Lower lobe of right lung (tissue), 2 donors: ENCODE measurements around the gene DTD2. TPM values are rescaled to one million over a fixed set of nuclear protein-coding genes. Genes with fewer than 3 reads are reported as not detected.

Source experiments
- ATAC-seq, 2 donors: fragments of 200-7000 bp; cut with Tn5 transposase; one replicate each; pipeline ENCODE4 v1.9.1; 2020 to 2022; ENCODE audit warnings: mild to moderate bottlenecking in 2 of 2, moderate library complexity in 2 of 2
- DNase-seq: peaks from one replicate; pipeline ENCODE4 v3.0.0-alpha.2; 2020
- H3K27ac ChIP-seq: fragments of 200-600 bp; one replicate; pipeline ENCODE4 v1.8.0; 2022
- H3K27me3 ChIP-seq: fragments of 200-600 bp; one replicate; pipeline ENCODE4 v1.8.0; 2022; ENCODE audit warnings: low read depth
- H3K36me3 ChIP-seq: fragments of 200-600 bp; one replicate; pipeline ENCODE4 v1.8.0; 2022; ENCODE audit warnings: mild to moderate bottlenecking
- H3K4me1 ChIP-seq: fragments of 200-600 bp; one replicate; pipeline ENCODE4 v1.8.0; 2022
- H3K4me3 ChIP-seq: fragments of 200-600 bp; one replicate; pipeline ENCODE4 v1.8.0; 2022; ENCODE audit warnings: mild to moderate bottlenecking
- H3K9me3 ChIP-seq: fragments of 200-600 bp; one replicate; pipeline ENCODE4 v1.8.0; 2022
- intact Hi-C: fragments of 100-400 bp; cut with DNase I; formaldehyde crosslinking; loops from one replicate; pipeline ENCODE4 v1.11.0; 2022
- total RNA-seq: library from RNA; stranded (reverse); fragmentation: NEBNext Ultra II Directional; extraction: Animal tissue kit (Norgen Biotek cat#: 25700); gene quantifications from one replicate; pipeline ENCODE4 v1.2.1, GENCODE V29; 2021
- TF ChIP-seq, protein P1 (sequence below): fragments of 200-600 bp; IDR thresholded peaks from one replicate; pipeline ENCODE4 v1.8.0; 2022; ENCODE audit warnings: antibody characterized with exemption, mild to moderate bottlenecking
- donor health status: DM: no; HTN: yes; CAD: no; lungs with severe emphysema.

Gene DTD2
- total RNA-seq, 1 donor from 2014 or later, result 13.4 TPM

DNA sequence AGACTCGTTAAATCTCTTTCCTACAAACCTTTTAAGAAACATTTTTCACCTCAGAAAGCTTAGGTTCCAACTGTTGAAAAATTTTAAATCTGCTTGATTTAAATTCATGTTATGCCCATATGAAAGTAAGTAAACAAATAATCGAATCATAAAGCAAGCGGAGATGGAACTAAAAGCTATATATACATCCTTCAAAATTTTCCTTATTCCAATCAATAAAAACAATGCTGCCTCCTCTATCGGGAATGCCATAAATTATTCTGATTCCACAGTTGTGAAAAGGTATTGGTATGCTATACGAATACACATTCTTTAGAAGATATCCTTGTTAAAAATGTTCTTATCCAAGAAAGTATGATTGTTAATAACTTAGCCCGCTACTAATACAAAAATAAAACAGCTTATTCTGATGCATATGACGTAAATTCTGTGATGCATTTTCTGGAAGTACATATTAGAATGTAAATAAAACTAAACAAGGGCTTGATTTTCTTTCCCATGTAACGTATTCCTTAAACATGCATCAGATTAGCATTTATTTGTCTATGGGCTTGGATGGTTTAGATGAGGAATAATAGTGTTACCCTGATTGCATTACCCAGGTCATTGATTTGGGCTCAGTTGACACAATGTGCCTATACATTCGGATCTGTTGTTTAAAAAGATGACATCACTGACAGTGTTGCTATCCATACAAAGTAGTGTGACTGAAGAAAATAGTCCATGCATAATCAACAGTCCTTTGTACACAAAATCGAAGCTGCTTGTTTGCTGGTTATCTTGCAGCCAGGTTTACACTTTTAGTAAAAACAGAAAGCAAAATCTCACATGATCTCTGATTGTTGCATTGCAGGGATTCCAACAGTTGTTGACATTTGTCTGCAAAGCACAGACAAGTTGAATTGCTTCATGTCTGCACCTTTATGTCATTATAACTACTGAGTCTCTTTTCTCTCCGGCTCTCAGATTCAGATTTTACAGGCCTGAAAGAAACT is 656 bp upstream of the DTD2 start:
- ATAC-seq, result peak in 1 of 2 donors; percentile 26

DNA sequence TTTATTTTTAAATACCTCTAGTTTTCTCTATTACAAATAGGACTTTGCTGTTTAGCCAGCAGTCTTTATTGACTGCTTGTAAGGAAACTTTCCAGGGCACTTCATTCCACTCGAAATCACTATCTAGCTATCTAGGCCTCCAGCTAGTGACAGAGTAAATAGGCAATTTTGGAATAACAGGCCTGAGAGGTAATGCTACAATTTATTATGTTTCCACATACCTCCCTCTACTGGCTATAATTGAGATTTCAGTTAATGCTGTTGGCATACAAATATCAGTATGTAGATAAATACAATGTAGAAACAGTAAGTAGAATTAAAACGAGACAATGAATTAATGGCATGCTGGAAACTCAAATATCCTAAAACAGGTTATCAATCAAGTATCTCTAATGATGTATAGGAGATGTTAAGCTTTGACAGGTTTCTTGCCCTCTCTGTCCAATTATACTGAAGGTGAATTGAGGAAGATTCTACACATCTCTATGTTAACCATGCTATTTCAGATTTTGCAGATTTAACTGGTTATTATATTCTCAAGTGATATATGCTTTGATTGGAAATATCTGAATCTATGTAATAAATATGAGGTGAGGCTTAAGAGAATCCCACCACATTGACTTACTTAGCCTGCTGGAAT is 7.2 kb downstream of the DTD2 start:
- H3K4me1 ChIP-seq, result no peaks in the 10 kb centered on the region
- TF ChIP-seq, protein P1, sequence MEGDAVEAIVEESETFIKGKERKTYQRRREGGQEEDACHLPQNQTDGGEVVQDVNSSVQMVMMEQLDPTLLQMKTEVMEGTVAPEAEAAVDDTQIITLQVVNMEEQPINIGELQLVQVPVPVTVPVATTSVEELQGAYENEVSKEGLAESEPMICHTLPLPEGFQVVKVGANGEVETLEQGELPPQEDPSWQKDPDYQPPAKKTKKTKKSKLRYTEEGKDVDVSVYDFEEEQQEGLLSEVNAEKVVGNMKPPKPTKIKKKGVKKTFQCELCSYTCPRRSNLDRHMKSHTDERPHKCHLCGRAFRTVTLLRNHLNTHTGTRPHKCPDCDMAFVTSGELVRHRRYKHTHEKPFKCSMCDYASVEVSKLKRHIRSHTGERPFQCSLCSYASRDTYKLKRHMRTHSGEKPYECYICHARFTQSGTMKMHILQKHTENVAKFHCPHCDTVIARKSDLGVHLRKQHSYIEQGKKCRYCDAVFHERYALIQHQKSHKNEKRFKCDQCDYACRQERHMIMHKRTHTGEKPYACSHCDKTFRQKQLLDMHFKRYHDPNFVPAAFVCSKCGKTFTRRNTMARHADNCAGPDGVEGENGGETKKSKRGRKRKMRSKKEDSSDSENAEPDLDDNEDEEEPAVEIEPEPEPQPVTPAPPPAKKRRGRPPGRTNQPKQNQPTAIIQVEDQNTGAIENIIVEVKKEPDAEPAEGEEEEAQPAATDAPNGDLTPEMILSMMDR, result peak; percentile 58
- no peak overlapping the region for H3K4me3 ChIP-seq
- no peak for DNase-seq
- intact Hi-C loops, result no loop called here
- no peak overlapping the region for H3K27ac ChIP-seq
- peak in 1 of 2 donors; percentile 78 for ATAC-seq
- peaks cover 32% of the 10 kb centered on the region for H3K36me3 ChIP-seq
- no peaks in the 10 kb centered on the region for H3K9me3 ChIP-seq
- H3K27me3 ChIP-seq, result no peaks in the 10 kb centered on the region

More for the DNA sequence above, 656 bp upstream of the DTD2 start:
- Histone ChIP-seq H3K9me3 (no peaks in the 10 kb centered on the region), H3K4me1 (peaks cover 23% of the 10 kb centered on the region), H3K36me3 (peaks cover 2% of the 10 kb centered on the region), H3K4me3 (peak overlapping the region; percentile 79), H3K27ac (peak overlapping the region; percentile 91), H3K27me3 (no peaks in the 10 kb centered on the region)
- no peak for DNase-seq
- TF ChIP-seq, protein P1, result no peak
- intact Hi-C loops, result no loop called here

DNA sequence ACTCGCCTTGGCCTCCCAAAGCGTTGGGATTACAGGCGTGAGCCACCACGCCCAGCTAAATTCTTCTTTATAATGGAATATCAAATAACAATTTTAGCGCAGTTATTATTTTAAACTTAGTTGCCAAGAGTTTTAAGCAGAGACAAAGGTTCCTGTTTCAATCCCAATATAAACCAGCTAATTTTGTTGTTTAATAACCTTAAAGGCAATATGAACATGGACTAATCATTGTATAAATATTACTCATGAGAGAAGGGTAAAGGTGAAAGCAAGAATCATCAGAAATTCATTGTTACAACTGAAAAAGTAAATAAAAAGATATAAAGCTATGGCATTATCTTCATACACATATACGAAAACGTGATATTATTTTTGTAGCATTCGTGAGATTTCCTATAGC is 8.2 kb downstream of the DTD2 start:
- intact Hi-C loops, result no loop called here
- H3K27ac ChIP-seq, result no peak overlapping the region

DNA sequence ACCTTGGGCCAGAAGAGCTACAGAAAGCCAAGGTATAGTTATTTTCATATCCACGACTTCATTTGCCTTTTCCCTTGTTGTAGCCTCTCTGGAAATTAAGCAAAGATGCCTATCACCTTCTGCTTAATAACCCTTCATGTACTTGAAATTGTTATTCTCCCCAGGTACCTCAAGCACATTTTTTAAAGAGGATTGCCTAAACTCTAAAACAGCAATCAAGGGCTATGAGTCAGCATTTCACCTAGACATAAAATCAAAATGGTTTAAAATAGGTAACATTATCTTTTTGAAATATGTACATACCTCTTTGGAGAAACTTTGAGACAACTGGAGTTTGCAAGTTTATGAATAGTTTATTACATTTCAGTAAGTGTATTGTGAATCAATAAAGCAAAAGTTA is 11.6 kb downstream of the DTD2 start:
- intact Hi-C loops, result no loop called here
- Histone ChIP-seq H3K36me3 (peaks cover 12% of the 10 kb centered on the region), H3K27ac (no peak overlapping the region), H3K27me3 (no peaks in the 10 kb centered on the region), H3K9me3 (no peaks in the 10 kb centered on the region), H3K4me1 (no peaks in the 10 kb centered on the region), H3K4me3 (no peak overlapping the region)
- DNase-seq, result no peak
- peak; percentile 23 to 77 for ATAC-seq
- TF ChIP-seq, protein P1, result no peak

More for the DNA sequence above, 8.2 kb downstream of the DTD2 start:
- no peak overlapping the region for H3K4me3 ChIP-seq
- H3K4me1 ChIP-seq, result no peaks in the 10 kb centered on the region
- H3K9me3 ChIP-seq, result no peaks in the 10 kb centered on the region
- DNase-seq (no peak), ATAC-seq (no peak)
- H3K27me3 ChIP-seq, result no peaks in the 10 kb centered on the region
- TF ChIP-seq, protein P1, result no peak
- H3K36me3 ChIP-seq, result peaks cover 32% of the 10 kb centered on the region

DNA sequence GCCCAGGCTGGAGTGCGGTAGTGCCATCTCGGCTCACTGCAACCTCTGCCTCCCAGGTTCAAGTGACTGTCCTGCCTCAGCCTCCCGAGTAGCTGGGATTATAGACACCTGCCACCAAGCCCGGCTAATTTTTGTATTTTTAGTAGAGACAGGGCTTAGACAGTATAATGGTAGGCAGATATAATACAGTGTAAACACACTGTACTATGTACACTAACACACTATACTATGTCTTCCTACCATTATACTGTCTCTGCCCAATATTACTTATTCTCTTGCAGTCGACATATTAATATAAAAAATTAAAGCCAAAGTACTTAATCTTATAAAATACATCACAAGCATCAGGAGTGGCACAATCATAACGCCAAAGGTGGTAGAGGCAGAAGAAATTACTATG is 15.0 kb downstream of the DTD2 start:
- no peak overlapping the region for H3K27ac ChIP-seq
- ATAC-seq, result no peak
- no peaks in the 10 kb centered on the region for H3K9me3 ChIP-seq
- H3K27me3 ChIP-seq, result no peaks in the 10 kb centered on the region
- TF ChIP-seq, protein P1, result no peak
- H3K4me1 ChIP-seq, result no peaks in the 10 kb centered on the region
- peaks cover 7% of the 10 kb centered on the region for H3K36me3 ChIP-seq
- H3K4me3 ChIP-seq, result no peak overlapping the region
- intact Hi-C loops, result no loop called here
- no peak for DNase-seq
